Nucleus accumbens (tissue), 56 donors: Measurements from ENCODE around the gene SDK1.
A peak's percentile ranks its signal among the peaks of the same experiment; 100 is the strongest.
"Not testable (repeated sequence)": the region's sequence is repeated elsewhere in the genome, so short reads cannot be mapped to it uniquely, and the experiment has no call there.

Experiments used
- DNase-seq, 56 donors: peaks; one replicate each; lab custom pipeline; 2025; lab: John Stamatoyannopoulos, UW

Gene SDK1

DNA sequence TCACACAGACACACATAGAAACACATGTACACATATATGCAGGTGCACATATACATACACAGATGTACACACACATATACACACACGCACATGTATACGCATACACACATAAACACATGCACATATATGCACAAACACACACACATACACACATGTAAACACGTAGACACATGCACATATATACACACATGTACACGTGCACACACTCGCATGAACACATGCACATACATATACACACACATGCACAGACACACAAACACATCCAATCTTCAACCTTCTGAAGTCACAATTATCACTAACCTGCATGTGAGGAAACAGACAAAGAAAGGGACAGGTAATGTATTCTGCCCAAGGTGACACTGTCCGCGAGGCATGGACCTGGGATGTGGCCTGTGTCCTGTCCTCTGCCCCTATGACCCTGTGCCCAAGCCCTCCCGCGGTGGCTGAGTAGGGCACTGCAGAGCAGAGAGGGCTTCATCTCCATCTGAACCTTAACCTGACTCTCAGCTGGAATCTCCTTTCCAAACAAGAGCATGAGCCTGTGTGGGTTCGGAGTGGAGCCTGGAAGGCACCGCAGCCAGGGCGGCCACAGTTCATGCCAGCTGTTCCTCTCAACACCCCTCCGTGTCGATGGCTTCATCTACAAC, 660.9 kb downstream of the SDK1 start:
- DNase-seq, result no peak

DNA sequence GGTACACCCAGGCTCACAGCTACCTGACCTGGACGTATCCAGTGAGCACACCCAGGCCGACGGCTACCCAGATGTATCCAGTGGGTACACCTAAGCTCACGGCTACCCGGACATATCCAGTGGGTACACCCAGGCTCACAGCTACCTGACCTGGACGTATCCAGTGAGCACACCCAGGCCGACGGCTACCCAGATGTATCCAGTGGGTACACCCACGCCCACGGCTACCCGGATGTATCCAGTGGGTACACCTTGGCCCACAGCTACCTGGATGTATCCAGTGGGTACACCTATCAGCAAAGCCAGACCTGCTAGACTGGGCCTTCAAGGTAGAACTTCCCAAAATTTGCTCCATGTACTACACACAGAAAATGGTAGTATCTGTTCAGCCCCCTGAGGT, 662.7 kb downstream of the SDK1 start:
- DNase-seq, result not testable (repeated sequence)

DNA sequence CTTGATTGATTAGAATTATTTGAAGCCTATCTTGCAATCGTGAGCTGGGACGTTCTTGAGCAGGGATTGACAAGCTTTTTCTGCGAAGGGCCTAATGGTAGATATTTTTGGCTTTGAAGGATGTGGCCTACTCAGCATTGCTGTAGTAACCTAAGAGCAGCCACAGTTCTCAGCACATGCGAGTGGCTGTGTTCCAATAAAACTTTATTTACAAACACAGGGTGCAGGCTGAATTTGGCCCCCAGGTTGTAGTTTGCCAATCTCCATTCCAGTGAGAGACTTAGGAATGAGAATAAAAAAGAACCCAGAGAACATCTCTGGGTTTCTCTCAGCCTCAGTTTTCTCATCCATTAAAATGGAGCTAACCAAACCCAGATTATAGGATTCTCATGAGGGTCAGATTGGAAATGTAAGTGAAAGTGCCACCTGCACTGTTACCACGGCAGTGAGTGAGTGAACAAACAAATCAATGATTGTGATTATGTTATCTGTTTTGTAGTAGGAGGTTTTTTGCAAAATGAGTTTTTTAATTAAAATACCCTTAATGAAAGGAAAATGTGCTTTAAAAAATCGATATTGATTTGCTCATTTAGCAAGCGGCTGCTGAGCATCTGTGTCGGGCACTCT, 664.0 kb downstream of the SDK1 start:
- DNase-seq, result no peak

DNA sequence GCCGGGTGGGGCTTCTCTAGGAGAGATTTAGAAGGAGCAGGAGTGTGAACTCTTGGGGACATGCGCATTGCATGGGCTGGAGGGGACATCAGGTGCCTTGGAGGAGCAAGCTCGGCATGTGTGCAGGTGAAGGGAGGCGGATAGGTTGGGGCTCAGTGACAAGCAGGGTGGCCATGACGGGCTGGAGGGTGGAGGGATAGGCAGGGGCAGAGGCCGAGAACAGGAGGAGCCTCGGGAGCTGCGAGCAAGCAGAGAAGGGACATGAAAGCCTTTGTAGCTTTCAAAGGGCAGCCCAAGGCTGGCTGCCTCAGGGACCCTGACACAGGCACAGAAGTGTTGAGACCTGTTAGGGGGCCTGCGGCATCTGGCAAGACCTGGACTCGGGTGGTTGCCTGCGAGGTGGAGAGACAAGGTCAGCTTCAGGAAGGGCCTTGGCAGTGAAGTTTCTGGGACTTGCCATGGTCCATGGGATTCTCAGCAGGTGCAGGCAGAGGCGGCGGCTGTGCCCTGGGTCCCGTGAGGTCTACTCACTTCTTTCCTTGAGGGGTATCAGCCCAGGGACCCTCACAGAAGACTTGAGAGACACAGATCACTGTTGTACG, 664.8 kb downstream of the SDK1 start:
- no peak for DNase-seq

DNA sequence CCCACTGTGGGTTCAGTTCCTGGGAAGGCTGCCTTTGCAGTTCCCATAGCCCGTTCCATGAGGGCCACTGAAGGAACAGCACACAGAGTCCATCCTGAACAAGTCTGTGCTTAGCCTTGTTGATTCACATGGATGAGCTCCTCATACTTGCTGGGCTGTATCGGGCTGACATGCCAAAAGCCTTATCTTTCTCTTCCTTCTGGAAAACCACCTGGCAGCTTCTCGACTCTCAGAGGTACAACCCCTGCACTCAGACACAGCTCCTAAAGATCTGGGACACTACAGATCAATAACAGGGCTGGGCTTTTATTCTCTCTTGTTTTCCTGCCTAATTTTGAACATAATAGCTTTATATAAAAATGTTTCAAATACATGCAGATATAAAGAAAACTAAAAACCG, 667.2 kb downstream of the SDK1 start:
- no peak for DNase-seq

DNA sequence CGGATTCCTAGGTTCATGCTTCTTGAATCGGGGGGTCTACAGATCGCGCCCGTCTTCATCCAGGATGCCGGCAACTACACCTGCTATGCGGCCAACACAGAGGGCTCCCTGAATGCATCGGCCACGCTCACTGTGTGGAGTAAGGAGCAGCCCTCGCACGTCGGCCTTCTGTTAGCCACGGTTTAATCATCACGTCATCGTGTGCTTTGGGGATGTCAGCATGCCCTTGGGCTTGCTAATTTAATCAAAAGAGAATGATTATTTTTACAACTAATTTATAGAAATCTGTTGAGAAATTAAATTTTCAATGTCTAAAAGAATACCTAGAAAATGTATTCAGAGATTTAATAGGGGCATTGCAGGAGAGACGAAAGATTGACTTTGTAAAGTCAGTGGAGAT, 668.2 kb downstream of the SDK1 start:
- DNase-seq, result no peak

DNA sequence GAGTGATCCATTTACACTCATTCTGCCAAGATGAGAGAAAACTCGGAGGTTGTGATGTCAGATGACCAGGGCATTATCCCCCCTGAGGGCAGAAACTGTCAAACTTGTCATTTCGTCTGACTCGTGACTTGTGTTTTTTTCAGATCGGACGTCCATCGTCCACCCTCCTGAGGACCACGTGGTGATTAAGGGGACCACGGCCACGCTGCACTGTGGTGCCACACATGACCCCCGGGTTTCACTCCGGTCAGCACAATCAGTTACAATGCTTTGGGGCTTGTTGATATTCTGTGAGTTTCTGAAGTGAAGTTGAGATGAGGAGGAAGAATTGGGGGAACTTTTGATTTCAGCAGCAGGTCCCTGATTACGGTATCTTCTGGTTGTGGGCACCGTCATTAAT, 670.3 kb downstream of the SDK1 start:
- no peak for DNase-seq

DNA sequence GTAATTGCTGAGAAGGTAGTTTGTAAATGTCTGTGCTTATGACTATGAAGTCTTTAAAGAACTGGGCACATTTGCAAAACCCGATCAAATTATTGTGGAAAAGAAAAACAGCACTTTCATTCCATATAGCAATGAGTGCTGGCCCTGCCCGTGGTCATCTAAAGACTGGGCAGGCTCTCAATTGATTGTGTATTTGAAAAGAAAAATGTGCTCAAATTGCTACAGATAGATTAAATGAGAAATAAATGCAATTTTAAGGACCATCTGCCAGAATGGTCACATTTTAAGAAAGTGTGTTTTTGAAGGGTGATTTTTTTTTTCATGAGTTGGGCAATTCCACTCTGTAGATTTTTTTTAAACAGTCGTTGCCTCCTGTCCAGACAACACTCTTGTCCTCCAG, 672.2 kb downstream of the SDK1 start:
- DNase-seq, result no peak

DNA sequence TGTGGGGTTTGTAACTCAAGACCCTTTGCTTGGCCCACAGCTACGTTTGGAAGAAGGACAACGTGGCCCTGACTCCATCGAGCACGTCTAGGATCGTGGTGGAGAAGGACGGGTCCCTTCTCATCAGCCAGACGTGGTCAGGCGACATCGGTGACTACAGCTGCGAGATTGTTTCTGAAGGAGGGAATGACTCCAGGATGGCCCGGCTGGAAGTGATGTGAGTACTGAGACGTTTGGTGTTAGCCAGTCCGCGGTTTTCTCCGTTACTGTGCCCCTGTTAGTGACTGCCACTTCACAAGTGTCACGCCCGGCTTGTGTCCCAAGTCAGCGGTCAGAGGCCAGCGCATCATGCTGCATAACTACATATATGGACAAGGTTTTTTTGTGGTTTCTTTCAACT, 673.3 kb downstream of the SDK1 start:
- DNase-seq, result no peak

DNA sequence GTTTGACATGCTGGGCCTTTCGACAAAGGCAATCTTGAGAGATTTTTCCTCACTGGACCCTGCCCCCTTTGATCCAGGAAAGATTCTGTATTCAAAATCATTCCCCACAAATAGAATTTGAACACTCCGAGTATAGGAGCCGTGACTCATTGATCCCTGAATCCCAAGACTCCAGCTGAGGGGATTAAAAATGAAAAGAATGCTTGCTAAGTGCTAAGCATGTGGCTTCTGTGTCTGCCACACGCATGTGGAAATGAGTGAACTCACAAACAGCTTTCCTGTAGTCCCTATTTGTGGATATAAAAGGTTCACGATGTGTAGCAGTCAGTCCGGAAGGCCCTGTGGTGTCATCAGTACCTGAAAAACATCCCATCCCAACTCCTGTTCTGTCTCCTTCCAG, 674.3 kb downstream of the SDK1 start:
- no peak for DNase-seq

DNA sequence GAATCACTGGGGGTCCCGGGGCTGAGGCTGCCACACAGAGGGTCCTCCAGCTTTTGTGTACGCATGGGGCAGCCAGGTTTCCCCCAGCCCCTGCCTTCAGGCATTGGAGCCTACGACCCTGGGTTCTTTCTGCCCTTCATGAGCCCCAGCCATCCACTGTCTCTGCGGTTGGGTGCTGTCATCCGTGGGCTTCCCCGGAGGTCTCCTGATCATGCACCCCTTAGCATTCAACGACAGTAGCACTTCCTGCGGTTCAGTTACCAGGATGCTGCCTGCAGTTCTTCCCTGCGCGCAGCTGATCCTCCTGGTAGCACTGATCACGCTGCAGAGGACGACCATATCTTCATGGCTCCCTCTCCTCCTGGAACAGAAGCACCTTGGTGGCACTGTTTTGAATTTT, 676.3 kb downstream of the SDK1 start:
- no peak for DNase-seq

DNA sequence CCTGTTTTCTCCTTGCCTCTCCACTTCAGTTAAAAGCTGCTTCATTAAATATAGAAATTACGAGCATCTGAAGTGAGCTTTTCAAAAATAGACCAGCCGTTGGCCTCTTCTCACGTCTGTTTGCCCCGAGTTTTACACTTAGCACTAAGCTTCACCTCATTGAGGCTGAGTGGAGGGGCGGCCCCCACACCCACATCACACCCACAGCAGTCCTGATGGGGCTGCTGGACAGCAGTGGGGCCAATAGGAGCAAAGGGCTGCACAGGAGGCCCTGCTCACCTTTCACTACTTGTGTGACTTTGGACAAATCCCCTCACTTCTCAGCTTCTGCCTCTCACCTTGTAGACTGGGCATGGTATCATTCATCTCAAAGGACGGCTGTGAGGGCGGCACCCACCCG, 677.8 kb downstream of the SDK1 start:
- no peak for DNase-seq

DNA sequence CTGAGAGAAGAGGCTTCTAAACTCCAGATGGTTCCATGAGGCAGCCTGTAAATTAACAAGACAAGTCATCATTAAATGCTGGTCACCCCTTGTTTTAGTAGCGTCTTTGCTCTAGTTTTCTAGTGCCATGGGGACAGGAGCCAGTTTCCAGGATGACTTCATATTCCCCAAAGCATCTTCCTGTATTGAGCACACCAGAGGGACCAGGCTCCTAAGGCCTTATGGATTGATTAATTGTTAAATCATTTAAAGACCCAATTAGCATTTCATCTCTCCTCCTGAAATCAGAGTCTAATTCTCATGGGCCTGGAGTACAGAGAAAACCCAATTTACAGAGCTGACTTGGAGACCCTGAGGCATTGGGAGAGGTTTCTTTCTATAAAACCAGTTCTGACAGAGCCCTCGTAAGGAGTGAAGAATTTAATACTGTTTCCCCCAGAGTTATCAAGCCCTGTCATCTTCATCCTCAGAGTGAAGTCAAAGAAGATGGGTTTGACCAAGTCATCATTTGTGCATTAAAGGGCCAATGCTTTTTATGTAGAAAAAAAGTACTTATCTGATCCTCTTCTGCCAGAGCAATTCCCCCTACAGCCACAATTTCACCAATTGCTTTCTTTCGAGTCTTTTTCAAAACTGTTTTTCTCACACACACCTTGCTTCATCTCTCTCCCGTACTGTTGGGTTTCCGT, 678.7 kb downstream of the SDK1 start:
- DNase-seq, result no peak

DNA sequence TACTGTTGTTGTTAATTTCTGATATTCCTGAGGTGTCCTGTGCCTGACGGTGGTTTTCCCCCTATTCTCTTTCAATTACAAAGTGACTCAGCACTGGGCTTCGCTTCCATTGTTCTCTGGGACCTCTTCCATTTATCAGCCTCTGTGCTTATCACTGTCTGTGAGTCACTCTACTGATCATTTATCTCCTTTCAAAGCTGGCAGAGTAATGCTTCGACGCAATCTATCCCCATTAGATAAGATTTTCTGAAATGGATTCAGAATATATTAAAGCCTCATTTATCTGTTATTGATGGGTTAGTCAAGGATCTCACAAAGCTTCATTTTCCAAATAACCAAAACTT, 679.2 kb downstream of the SDK1 start:
- no peak for DNase-seq

DNA sequence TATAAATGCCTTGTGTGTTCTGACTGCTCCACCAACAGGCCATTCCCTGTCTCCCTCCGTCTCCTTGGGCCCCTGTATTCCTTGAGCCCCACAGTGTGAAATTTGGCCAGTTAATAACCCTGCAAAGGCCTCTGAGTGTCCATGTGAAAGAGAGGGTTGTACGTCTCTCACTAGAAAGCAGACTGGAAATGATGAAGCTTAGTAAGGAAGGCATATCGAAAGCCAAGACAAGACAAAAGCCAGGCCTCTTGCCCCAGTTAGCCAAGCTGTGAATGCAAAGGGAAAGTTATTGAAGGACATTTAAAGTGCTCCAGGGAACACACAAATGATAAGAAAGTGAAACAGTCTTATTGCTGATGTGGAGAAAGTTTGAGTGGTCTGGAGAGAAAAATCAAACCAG, 680.2 kb downstream of the SDK1 start:
- no peak for DNase-seq

DNA sequence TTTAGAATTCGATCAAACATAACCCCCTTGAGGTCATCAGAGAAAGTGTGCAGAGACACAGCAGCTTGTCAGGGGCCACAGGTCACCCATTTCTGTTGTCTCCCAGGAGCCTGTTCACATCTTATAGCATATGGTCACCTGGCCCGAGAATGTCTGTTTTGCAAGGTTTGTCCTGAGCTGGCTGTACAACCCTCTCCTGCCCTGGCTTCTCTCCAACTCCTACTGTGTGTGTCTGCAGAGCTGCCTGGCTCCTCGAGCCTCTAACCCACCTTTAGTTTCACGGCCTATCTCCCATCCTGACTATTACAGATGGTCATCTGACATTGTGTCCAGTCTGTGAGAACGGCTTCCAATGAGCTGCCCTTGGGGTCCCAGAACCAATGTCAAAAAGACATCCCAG, 683.4 kb downstream of the SDK1 start:
- no peak for DNase-seq

DNA sequence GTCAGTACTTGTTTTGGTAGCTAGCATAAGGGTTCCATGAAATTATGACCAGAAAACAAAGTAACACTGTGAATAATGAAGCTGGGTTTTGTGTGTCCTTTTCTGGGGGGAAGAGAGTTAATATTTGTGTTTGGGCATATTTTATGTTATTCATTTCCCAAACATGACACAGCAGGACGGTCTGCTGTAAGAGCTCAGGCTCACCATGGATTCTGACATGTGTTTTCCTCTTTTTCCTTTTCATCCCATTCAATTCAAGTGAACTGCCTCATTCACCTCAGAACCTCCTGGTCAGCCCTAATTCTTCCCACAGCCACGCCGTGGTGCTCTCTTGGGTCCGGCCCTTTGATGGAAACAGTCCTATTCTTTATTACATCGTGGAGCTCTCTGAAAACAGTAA, 685.9 kb downstream of the SDK1 start:
- DNase-seq, result no peak

DNA sequence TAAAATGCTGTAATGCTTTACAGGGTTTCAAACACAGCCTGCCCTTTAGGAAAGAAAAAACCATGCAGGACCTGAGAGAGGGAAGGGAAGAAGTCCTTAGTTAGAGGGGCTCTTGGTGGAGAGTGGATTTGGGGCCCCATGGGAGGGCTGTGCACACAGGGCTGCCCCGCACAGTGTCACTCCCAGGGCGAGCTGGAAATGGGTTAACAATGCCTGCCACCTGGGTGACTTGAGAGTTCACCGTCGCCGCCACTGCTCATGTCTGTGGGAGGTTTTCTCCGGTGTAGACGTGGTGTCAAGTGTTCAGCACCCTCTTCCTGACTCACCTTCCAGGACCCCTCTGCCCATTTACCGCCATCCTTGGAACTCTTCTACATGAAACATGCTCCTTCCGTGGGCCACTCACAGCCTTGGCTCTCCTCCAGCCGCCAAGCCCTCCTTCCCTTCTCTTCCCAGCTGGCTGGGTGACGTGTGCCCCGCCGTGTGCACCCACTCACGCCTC, 686.4 kb downstream of the SDK1 start:
- no peak for DNase-seq

DNA sequence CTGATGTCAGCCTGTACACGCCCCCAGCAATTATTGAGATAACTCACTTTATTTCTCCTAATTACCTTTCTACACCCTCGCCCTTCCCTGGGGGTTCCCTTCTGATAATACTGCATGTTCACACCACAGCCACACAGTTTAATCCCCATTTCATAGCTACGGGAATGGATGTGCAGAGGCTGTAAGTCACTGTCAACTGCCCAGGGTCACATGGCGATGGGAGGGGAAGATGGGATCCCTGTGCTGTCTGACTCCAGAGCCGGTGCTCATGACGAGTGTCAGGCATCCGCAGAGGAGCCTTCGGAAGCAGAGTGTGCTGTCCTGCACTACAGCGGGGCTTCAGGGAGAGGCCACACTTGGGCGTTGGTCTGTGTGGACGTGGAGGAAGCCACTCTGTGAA, 688.7 kb downstream of the SDK1 start:
- no peak for DNase-seq

DNA sequence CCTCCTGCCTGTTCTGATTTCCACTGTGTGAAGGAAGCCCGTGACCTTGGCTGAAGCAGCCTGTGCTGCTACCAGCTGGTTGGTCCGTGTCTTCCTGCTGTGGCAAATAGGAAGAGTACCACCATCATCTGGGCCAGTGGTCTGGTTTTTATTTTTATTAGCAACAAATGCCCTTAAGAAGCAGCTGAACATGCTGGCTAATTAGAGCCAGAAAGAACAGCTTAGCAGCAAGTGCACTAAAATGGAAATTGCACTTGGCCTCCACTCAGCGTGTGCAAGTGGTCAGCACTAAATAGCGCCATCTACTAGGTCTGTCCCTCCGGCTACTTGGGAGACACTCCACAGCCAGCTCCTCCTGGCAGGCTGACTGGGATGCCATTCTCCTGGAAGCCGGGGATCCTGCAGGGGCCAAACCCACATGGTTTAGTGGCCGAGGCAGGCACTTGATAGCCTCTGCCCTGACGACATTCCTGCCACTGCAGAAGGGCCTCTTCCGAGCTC, 690.7 kb downstream of the SDK1 start:
- DNase-seq, result peak in 10 of 56 donors; percentile 2 to 34 (median 13)

DNA sequence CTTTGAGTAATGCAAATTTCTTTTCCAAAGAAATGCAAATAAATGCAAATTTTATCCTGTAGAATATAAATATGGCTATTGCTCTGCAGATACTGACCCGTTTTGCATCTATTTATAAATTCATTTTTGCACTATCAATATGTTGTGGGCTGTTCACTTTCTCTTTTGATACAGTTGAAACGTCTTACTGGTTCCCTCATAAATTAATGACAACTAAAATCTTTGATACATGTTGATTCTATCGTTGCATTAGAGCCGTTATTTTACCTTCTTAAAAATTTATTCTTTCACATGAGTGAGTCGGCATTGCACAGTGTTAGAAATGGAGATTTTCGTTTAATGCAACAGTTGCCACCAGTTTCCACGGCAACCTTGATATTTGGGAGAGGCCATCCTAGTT, 691.8 kb downstream of the SDK1 start:
- no peak for DNase-seq

DNA sequence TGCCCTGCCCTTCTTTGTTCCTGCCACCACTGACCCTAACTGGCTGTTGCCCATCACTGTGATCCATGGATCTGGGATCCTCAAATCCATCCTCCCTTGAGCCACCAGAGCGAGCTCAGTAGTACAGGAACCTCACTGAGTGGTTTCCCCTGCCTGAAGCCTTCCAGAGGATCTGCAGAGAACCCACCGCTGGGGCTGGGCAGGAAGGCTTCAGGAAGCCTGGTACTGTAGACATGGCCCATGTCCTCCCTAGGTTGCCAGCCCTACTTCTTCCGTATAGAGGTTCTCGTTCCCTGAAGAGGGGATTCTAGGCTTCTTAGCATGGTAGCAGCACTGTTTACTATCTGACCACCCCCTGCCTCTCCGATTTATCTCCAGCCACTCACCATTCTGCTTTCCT, 693.7 kb downstream of the SDK1 start:
- DNase-seq, result no peak
